Measurements from ENCODE around the gene FLAD1.

GRCh38 chr1:154982897-154983648, at the start of gene FLAD1:
- no peak for TF ChIP-seq CTCF (conservative IDR thresholded peaks at IDR 0.05; ENCODE audit: low read depth, low read length)
- TF ChIP-seq POLR2A (IDR thresholded peaks at IDR 0.05; ENCODE audit: low read depth, low read length) = no peak
- no peak; the same call in 1 of the 2 replicates for TF ChIP-seq RAD21 (IDR thresholded peaks at IDR 0.05; ENCODE audit: low read length)
- no peak for TF ChIP-seq MAFK (IDR thresholded peaks at IDR 0.05; ENCODE audit: low read depth, low read length)
- TF ChIP-seq MXI1 (IDR thresholded peaks at IDR 0.05; ENCODE audit: borderline replicate concordance, low read depth, low read length) = peak; percentile 80
- TF ChIP-seq USF2 (IDR thresholded peaks at IDR 0.05; ENCODE audit: low read depth, low read length) = peak; percentile 94
- TF ChIP-seq FOS (IDR thresholded peaks at IDR 0.05; ENCODE audit: low read depth, low read length) = peak; percentile 74; the same call in 1 of the 2 replicates
